HG03159 (cell line): ENCODE results near the gene FSD1.
"Not testable (repeated sequence)": the region's sequence is repeated elsewhere in the genome, so short reads cannot be mapped to it uniquely, and the experiment has no call there.

ENCODE experiments used
- ATAC-seq: cut with Tn5 transposase; IDR thresholded peaks from one replicate; pipeline ENCODE4 v1.9.1; 2021; ENCODE audit warnings: mild to moderate bottlenecking, moderate library complexity; ENCODE audit not compliant: unreplicated experiment

FSD1 gene

GRCh38 chr19:4284176-4284958 is 20.0 kb upstream of the FSD1 start:
- no peak for ATAC-seq

DNA sequence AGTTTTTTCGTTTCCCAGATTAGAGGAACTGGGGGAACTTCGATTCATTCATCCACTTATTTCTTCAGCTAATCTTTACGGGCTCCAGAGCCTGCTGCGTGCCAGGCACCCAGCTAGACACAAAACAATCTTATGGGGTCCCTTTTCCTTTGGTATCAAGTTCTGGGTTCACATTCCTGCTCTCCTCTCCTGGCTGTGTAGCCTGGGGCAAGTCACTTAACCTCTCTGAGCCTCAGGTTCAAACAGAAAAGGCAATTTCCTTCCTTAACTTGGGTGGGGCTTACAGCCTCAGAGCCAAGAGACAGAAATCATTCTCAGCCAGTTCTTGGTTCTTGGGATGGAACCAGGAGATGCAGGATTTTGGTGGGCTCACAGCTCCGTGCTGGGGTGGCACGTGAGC is 19.4 kb upstream of the FSD1 start:
- no peak for ATAC-seq

- not testable (repeated sequence) for ATAC-seq
Observed at GRCh38 chr19:4286141-4286540, 18.3 kb upstream of the FSD1 start.

- ATAC-seq = no peak
Observed at GRCh38 chr19:4288091-4288777, 16.2 kb upstream of the FSD1 start.

DNA sequence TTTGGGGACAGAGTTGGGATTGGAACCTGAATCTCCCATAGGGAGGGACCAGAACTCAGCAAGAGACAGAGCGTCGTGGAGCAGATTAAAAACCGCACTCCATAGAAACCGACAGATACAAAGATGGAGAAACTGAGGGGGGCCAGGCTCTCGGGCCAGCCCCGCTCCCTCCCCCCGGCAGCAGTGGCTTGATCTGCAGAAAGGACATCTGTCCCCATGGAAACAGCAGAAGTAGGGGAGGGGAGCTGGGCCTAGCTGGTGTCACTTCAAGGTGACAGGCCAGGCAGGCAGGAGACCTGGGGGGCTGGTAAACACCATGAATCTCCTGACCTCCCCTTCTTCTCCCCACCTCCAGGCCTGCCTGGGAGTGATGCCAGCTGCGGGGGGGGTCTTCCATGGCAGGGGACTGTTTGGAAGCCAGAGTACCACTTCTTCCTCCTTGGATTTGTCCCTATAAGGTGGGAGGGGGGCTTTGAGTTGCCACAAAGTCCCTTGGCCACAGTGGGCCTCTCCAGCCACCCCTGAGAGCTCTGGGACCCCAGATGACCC is 13.1 kb upstream of the FSD1 start:
- ATAC-seq = no peak

- ATAC-seq = no peak
Observed at GRCh38 chr19:4292515-4292914, 11.9 kb upstream of the FSD1 start.

GRCh38 chr19:4294389-4294788 is 10.0 kb upstream of the FSD1 start:
- no peak for ATAC-seq

DNA sequence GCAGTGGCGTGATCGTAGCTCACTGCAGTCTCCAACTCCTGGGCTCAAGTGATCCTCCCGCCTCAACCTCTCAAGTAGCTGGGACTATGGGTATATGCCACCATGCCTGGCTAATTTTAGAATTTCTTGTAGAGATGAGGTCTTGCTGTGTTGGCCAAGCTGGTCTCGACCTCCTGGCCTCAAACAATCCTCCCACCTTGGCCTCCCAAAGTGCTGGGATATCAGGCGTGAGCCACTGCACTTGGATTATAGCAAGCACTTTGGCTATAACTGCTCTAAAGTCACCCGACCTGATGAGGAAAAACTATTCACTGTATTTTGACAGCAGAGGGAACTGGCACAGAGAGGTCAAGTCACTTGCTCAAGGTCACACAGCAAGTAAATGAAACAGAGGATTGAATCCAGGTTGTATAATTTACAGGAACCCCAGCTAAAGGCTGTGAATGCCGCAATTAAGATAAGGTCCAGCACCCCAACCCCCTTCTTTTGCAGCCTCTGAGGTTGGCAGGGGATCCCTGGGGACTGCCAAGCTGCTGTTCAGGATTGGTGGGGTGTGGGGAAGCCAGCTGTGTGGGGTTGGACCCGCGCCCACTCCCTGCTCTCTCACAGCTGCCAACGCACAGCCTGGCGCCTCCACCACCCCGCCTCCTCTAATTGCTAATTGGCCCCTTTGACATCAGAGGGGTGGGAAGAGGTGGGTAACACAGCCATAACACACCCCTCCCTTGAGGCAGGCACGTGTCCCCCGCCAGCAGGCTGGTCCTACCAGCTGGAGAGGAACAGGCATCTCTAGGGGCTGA is 8.2 kb upstream of the FSD1 start:
- ATAC-seq = no peak

DNA sequence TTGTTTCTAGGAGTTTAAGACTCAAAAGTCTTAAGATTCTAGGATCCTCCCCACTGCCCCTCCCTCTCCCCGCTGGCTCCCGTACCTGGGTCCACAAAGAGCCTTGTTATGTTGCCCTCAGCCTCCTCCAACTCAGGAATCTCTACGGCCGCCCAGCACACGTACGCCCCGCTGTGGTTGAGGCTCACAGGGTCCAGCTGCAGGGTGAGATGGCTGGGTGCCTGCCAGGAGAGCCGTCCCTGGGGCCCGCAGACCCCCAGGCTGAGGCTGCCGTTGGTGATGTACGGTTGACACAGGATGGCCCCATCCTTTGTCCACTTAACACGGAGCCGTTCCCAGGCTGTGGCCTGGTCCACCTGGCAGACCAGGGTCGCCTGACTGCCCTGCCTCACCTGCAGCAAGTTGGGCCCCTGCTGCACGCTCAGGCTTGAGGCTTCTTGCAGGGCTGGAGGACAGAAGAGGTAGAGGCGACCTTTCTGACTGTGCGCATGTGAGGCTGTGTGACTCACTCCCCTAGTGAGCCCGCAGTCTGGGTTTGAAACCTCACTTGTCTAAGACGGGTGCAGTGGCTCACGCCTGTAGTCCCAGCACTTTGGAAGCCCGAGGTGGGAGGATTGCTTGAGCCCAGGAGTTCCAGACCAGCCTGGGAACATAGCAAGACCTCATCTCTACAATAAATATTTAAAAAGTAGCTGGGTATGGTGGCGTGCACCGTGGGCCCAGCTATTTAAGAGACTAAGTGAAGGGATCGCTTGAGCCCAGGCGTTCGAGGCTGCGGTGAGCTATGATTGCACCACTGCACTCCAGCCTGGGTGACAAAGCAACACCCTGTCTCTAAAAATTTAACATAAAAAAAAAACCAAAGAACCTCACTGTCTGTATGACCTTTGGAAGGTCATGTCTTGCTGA is 6.2 kb upstream of the FSD1 start:
- ATAC-seq = no peak

GRCh38 chr19:4298810-4299550 is 5.4 kb upstream of the FSD1 start:
- no peak for ATAC-seq

GRCh38 chr19:4300589-4300988 is 3.8 kb upstream of the FSD1 start:
- no peak for ATAC-seq

DNA sequence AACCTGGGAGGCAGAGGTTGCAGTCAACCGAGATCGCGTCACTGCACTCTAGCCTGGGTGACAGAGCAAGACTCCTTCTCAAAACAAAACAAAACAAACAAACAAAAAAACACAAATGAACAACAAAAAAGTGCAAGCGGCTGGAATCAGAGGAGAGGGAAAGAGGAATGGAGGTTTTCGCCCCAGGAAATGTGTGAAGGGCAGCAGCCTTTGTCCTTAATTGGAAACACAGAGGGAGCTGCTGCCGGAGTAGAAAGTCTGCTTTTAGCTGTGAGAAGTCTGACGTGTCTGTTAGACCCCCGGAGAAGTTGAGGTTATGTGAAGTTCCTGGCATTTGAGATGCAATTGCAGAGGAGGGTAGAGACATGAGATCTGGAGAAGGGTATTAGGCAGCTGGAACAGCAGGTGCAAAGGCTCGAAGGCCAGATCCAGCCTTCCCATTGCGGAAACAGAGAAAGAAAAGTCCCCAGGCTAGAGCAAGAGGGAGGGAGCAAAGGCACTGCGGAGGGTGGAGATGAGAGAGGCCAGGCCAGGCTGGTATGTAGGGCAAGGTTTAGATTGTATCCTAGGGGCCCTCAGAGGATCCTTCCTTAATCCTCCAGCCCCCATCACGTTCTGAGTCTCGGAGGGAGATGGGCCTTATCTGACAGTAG is 2.7 kb upstream of the FSD1 start:
- ATAC-seq = no peak

DNA sequence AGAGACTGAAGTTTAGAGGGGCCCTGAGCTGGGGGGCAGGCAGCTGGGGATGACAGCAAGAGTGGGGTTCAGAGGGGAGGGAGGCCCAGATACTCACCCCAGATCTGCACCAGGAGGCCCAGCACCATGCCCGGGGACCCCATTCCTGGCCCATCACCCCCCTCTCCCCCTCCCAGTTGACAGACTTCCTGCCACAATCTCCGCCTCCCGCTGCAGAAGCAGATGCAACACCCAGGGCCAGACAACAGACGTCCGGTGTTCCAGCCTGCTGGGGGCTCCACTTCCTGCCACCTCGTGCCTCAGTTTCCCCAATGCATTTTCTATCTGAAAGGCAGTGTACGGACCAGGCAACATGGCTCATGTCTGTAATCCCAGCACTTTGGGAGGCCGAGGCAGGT is 2.2 kb upstream of the FSD1 start, which contains the start of gene TMIGD2:
TMIGD2 (minus strand) TSS at position 147 of the 398 bp plus-strand sequence; CDS start at position 143, 4 bp downstream.
- no peak for ATAC-seq

GRCh38 chr19:4303819-4304537 is 420 bp upstream of the FSD1 start:
- ATAC-seq = no peak

DNA sequence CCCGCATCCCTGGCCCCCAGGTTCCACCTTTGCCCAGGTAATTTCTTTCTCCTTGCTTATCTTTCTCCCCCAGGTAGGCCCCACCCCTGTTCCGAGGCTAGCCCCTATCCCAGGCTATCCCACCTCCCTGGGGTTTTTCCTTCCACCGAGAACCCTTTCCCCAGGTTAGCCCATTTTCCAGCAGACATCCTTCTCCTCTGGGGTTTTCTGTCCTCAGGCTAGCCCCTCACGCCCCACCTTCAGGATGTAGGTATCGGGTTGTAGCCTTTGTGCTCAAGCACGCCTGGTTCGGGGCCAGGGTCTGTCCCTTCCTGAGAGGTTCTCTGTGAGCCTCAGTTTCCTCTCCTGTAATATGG is 837 bp downstream of the FSD1 start:
- ATAC-seq = no peak

GRCh38 chr19:4305659-4306058 is 1.3 kb downstream of the FSD1 start:
- ATAC-seq = no peak

DNA sequence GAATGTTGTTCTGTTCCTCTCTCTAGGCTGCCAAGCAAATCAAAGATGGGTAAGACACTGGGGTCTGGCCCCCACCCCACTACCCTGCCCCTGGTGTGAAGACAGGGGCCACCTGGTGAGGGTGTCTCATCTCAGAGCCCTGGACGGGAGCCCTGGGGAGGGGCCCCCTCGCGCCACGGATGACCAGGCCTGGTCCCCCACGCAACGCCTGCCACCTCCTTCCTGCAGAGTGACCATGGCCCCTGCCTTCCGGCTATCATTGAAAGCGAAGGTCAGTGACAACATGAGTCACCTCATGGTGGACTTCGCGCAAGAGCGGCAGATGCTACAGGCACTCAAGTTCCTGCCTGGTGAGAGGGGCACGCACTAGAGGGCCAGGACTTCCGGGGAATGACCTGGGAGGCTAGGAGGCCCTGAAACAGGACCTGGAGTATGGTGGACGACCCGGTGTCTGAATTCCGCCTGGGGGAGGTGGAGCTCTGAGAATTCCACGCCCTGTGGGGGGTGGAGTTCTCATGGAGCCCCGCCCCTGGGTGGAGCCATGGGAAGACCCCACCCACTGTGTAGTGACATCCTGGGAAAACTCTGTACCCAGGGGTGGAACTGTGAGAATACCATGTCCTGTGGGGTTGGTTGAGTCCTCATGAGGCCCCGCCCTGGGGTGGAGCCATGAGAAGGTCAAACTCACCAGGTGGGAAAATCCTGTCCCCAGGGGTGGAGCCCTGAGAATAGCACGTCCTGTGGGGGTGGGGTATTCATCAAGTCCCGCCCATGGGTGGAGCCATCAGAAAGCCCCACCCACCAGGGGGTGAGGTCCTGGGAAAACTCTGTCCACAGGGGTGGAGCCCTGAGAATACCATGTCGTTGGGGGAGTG is 6.1 kb downstream of the FSD1 start:
- ATAC-seq = no peak
